ENCODE data around the gene ZNF415. TPM values are rescaled to one million over a fixed set of nuclear protein-coding genes. Genes with fewer than 3 reads are reported as not detected.
"Not testable (repeated sequence)": the region's sequence is repeated elsewhere in the genome, so short reads cannot be mapped to it uniquely, and the experiment has no call there.

Gene ZNF415
- total and polyA plus RNA-seq, 2 donors: 13.3 to 21.9 TPM

- DNase-seq (ENCODE audit: extremely low spot score): no peak
- H3K27ac ChIP-seq (ENCODE audit: low read depth): no peak overlapping the region
- H3K36me3 ChIP-seq (ENCODE audit: insufficient read depth): no peaks in the 10 kb centered on the region
- no peaks in the 10 kb centered on the region for H3K4me1 ChIP-seq (ENCODE audit: insufficient read depth)
- H3K4me3 ChIP-seq (ENCODE audit: low read depth, low read length): no peak overlapping the region
- WGBS: 85% methylated on average over 4 of the region's 4 CpGs
These were observed 1.6 kb downstream of the ZNF415 start for GRCh38 chr19:53131085-53131590.

GRCh38 chr19:53130506-53130905 lies 2.2 kb downstream of the ZNF415 start:
- 79% methylated on average over 7 of the region's 7 CpGs for WGBS
- H3K4me3 ChIP-seq (ENCODE audit: low read depth, low read length): no peak overlapping the region
- no peaks in the 10 kb centered on the region for H3K36me3 ChIP-seq (ENCODE audit: insufficient read depth)
- H3K27ac ChIP-seq (ENCODE audit: low read depth): no peak overlapping the region
- no peak for DNase-seq (ENCODE audit: extremely low spot score)
- no peaks in the 10 kb centered on the region for H3K4me1 ChIP-seq (ENCODE audit: insufficient read depth)

DNA sequence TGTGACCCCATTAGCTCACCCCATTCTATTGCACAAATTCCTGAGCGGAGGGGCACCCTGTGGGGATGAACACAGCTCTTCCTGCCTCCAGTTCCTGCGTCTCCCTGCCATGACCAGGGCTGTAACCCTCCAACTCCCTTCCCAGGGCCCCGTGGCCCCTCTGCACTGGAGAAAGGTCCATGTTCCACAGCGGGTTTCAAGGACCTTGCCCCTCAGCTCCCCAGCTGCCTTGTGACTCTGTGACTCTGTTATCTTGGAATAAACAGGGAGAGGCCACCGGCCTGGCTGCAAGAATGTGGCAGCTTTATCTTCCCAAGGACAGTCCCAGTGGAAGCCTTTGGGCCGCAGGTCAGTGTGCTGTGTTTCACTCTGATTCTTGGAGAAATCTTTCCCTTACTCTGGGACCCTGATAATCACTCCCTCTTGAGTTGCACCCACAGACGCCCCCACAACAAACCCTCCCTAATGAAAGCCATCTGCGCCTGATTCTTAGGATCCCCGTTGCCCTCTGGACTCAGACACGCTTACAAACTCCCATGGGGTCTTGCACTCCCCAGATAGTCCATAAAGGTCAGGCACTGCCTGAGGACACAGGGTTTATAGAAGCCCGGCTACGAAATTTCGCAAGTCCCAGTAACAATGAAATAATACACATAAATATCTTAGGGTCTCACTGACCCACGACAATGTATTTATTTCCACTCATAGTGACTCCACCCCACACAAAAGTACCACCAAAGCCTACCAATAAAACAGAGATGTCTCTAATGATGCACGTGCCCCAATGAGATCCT lies 5.8 kb downstream of the ZNF415 start:
- H3K36me3 ChIP-seq (ENCODE audit: insufficient read depth); H3K4me1 ChIP-seq (ENCODE audit: insufficient read depth); DNase-seq (ENCODE audit: extremely low spot score); H3K27ac ChIP-seq (ENCODE audit: low read depth); H3K4me3 ChIP-seq (ENCODE audit: low read depth, low read length): not testable (repeated sequence)
- WGBS: 68% methylated on average over 8 of the region's 15 CpGs

DNA sequence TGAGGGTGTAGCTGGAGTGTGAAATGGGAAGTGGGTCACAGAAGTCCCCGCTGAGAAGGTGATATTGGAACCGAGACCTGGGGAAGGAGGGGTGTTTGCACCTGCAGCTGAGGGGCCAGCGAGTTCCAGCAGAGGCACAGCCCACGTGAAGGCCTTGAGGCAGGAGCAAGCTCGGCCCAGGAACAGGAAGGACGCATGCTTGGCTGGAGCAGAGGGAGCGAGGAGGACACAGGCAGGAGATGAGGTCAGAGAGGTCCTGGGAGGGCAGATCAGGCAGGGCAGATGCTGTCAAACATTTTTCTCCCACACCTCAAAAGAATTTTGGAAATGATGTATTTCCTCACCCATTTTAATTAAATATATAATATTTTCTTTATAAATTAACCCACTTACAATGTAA lies 9.3 kb downstream of the ZNF415 start:
- Histone ChIP-seq H3K27ac (ENCODE audit: low read depth) (no peak overlapping the region), H3K4me3 (ENCODE audit: low read depth, low read length) (no peak overlapping the region), H3K36me3 (ENCODE audit: insufficient read depth) (no peaks in the 10 kb centered on the region), H3K4me1 (ENCODE audit: insufficient read depth) (no peaks in the 10 kb centered on the region)
- DNase-seq (ENCODE audit: extremely low spot score): no peak
- 79% methylated on average over 7 of the region's 7 CpGs for WGBS

DNA sequence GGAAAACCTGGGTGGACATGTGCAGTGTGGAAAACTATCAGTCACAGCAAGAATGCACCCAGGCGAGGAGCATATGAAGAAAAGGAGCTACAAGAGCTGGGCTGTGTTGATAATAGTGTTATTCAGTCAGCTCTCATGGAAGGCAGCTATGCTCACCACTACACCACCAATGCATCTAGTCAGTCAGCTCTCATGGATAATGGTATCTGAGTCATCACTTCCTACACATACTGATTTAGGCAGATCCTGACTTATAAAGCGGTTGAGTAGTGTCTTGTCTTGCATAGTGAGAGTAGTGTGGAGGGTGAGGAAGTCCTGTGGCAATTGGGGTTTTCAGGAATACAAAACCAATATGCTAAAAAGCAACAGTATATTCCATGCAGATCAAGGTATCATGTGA lies 20.4 kb downstream of the ZNF415 start:
- H3K4me3 ChIP-seq (ENCODE audit: low read depth, low read length): no peak overlapping the region
- no peak overlapping the region for H3K27ac ChIP-seq (ENCODE audit: low read depth)
- no peaks in the 10 kb centered on the region for H3K4me1 ChIP-seq (ENCODE audit: insufficient read depth)
- WGBS: 95% methylated on average over 2 of the region's 2 CpGs
- H3K36me3 ChIP-seq (ENCODE audit: insufficient read depth): peaks cover 6% of the 10 kb centered on the region
- DNase-seq (ENCODE audit: extremely low spot score): no peak

GRCh38 chr19:53109527-53109926 lies 23.2 kb downstream of the ZNF415 start:
- no peak for DNase-seq (ENCODE audit: extremely low spot score)
- H3K27ac ChIP-seq (ENCODE audit: low read depth): no peak overlapping the region
- H3K36me3 ChIP-seq (ENCODE audit: insufficient read depth): peaks cover 3% of the 10 kb centered on the region
- no peak overlapping the region for H3K4me3 ChIP-seq (ENCODE audit: low read depth, low read length)
- WGBS: 95% methylated on average over 5 of the region's 5 CpGs
- H3K4me1 ChIP-seq (ENCODE audit: insufficient read depth): no peaks in the 10 kb centered on the region

DNA sequence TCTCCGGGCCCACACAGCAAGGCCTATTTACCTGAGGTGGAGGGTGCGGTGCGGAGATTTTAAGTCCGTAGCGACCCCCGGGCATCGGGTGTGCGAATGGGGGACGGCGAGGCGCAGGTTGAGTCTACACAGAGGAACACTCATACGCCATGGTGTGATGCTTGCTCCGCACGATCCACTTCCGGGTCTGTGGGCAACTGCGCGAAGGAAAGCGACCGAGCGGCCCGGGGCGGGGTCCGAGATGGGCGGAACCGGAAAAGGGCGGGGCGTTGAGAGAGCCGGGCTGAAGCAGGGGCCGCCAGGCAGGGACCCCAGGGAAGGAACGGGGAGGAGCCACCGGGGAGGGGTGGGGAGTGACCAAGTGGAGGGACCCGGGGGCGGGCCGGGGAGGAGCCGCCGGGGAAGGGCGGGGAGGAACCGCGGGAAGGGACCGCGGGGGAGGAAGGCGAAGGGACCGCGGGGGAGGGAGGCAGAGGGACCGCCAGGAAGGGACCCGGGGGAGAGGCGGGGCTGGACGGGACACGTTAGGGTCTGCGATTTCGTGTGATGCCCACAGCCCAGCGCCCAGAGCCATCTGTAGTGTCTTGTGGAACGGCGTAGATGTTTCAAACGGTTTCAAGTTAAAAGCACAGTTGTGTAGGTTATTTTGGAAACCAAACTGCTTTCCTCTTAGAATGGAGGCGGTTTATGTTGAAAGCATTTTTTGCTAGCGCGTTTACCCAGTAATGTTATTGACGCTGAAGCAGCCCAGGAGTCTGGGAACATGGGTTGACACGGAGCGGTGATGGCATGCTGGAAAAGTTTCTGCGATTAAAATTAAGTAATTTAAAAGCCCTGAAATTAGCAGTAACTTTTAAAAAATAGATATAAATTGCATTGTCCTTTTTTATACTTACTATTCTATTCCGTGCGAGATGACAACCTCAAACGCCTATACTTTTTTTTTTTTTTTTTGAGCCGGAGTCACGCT lies 29.2 kb downstream of the ZNF415 start, which contains the start of gene ZNF160:
TSS of gene ZNF160 (minus strand) at position 189 of the 970 bp plus-strand sequence. CDS start 17,146 bp downstream, outside the sequence.
- peak; percentile 92 for DNase-seq (ENCODE audit: extremely low spot score)
- WGBS: 2% methylated on average over 67 of the region's 67 CpGs
- Histone ChIP-seq H3K4me3 (ENCODE audit: low read depth, low read length) (peak within 1 kb of the TSS; percentile 83), H3K36me3 (ENCODE audit: insufficient read depth) (no peaks in the 10 kb centered on the region), H3K27ac (ENCODE audit: low read depth) (peak within 1 kb of the TSS; percentile 77), H3K4me1 (ENCODE audit: insufficient read depth) (peaks cover 2% of the 10 kb centered on the region)

GRCh38 chr19:53102756-53103233 lies 29.9 kb downstream of the ZNF415 start:
- Histone ChIP-seq H3K36me3 (ENCODE audit: insufficient read depth) (no peaks in the 10 kb centered on the region), H3K4me3 (ENCODE audit: low read depth, low read length) (peak overlapping the region; percentile 83), H3K27ac (ENCODE audit: low read depth) (peak overlapping the region; percentile 77), H3K4me1 (ENCODE audit: insufficient read depth) (peaks cover 2% of the 10 kb centered on the region)
- WGBS: under 1% methylated on average over 33 of the region's 33 CpGs
- no peak for DNase-seq (ENCODE audit: extremely low spot score)

DNA sequence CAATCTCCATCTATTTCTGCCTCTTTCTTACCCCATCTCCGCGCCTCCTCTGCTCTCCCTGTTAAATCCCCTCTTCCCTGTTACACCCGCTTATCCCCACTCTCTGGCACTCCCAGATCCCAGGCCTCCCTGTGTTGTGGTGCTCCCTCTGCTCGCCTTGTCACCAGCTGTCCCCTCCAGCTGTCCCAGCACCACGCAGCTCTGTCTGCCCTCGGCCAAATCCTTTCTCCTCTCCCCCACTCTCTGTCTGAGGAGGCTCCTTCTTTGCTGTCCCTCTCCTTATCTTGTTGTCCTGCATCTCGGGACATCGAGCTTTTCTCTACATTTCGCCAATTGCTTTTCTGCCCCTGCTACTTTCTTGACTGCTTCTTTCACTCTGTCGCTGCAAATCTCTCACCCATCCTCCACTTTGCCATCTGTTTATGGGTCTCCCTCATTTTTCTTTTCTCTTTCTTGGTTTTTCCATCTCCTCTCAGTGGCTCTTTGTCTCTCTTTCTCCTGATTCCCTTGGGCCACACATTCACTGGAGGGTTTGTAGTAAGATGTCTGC lies 30.4 kb downstream of the ZNF415 start:
- H3K27ac ChIP-seq (ENCODE audit: low read depth): no peak overlapping the region
- 20% methylated on average over 10 of the region's 10 CpGs for WGBS
- H3K36me3 ChIP-seq (ENCODE audit: insufficient read depth): no peaks in the 10 kb centered on the region
- peaks cover 2% of the 10 kb centered on the region for H3K4me1 ChIP-seq (ENCODE audit: insufficient read depth)
- H3K4me3 ChIP-seq (ENCODE audit: low read depth, low read length): peak overlapping the region; percentile 83
- no peak for DNase-seq (ENCODE audit: extremely low spot score)

DNA sequence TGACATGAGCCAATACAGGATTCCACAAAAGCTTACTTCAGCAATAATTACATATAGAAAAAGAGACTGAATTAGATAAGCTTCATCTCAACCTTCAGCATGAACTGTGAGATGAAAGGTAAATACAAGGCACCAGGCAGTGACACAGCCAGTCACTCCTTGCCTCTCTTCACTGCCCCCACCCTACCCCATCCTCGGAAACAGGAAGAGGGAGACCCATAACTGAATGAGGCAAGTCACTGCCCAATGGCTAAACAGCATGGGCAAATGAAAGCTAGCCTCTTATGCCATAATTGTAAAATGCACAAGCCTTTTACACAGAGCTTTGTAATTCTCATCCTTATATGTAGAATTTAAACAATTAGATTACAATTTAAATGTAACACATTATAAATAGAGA lies 31.2 kb downstream of the ZNF415 start:
- DNase-seq (ENCODE audit: extremely low spot score): no peak
- no peak overlapping the region for H3K4me3 ChIP-seq (ENCODE audit: low read depth, low read length)
- H3K4me1 ChIP-seq (ENCODE audit: insufficient read depth): peaks cover 2% of the 10 kb centered on the region
- no peak overlapping the region for H3K27ac ChIP-seq (ENCODE audit: low read depth)
- 21% methylated on average over 1 of the region's 1 CpG for WGBS
- H3K36me3 ChIP-seq (ENCODE audit: insufficient read depth): no peaks in the 10 kb centered on the region

DNA sequence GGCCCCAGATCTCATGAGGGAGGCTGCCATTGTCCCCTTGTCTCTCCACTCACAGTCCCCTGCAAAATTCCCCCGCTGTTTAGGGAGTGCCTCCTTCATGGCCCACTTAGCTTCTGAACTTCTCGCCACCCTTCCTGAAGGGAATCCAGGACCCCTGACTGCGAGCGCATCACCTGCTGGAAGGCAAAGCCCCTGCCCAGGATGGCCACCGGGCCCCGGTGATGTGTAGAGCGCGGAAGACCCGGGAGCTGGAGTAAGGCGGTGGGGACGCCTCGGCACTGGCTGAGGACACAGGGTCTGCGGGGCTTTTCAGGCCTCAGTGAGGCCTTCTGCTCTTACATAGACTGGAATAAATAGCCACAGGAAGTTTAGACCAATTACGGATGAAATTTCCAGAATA lies 34.1 kb downstream of the ZNF415 start:
- not testable (repeated sequence) for H3K4me1 ChIP-seq (ENCODE audit: insufficient read depth); H3K27ac ChIP-seq (ENCODE audit: low read depth); H3K4me3 ChIP-seq (ENCODE audit: low read depth, low read length); DNase-seq (ENCODE audit: extremely low spot score); H3K36me3 ChIP-seq (ENCODE audit: insufficient read depth)
- WGBS: 94% methylated on average over 14 of the region's 14 CpGs

DNA sequence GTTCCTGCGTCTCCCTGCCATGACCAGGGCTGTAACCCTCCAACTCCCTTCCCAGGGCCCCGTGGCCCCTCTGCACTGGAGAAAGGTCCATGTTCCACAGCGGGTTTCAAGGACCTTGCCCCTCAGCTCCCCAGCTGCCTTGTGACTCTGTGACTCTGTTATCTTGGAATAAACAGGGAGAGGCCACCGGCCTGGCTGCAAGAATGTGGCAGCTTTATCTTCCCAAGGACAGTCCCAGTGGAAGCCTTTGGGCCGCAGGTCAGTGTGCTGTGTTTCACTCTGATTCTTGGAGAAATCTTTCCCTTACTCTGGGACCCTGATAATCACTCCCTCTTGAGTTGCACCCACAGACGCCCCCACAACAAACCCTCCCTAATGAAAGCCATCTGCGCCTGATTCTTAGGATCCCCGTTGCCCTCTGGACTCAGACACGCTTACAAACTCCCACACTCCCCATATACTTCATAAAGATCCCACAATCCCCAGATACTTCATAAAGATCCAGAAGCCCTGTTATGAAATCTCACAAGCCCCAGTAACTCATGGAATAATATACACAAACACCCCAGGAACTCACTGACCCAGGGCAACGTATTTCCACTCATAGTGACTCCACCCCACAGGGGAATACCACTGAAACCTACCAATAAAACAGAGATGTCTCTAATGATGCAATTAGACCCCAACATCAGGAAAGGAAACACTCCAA lies 35.6 kb downstream of the ZNF415 start:
- H3K27ac ChIP-seq (ENCODE audit: low read depth); H3K36me3 ChIP-seq (ENCODE audit: insufficient read depth); DNase-seq (ENCODE audit: extremely low spot score); H3K4me1 ChIP-seq (ENCODE audit: insufficient read depth); H3K4me3 ChIP-seq (ENCODE audit: low read depth, low read length): not testable (repeated sequence)
- WGBS: 72% methylated on average over 4 of the region's 10 CpGs

DNA sequence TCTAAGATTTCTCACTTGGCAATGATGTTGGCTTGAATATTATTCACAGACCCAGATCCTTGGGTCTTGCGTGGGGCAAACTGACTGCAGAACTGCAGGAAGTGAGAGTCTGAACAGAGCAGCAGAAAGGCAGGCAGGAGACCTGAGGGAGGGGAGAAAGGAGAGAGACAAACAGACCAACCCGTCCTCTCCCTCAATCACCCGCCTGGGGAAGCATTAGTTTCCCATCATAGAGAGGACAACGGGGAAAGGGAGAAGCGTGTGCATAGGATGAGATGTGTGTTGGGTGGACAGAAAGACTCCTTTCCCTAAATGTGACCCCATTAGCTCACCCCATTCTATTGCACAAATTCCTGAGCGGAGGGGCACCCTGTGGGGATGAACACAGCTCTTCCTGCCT lies 36.1 kb downstream of the ZNF415 start:
- not testable (repeated sequence) for H3K27ac ChIP-seq (ENCODE audit: low read depth); H3K4me3 ChIP-seq (ENCODE audit: low read depth, low read length); H3K4me1 ChIP-seq (ENCODE audit: insufficient read depth); H3K36me3 ChIP-seq (ENCODE audit: insufficient read depth); DNase-seq (ENCODE audit: extremely low spot score)
- 48% methylated on average over 4 of the region's 6 CpGs for WGBS
